ENCODE measurements around the gene PRKN.

PRKN gene

DNA sequence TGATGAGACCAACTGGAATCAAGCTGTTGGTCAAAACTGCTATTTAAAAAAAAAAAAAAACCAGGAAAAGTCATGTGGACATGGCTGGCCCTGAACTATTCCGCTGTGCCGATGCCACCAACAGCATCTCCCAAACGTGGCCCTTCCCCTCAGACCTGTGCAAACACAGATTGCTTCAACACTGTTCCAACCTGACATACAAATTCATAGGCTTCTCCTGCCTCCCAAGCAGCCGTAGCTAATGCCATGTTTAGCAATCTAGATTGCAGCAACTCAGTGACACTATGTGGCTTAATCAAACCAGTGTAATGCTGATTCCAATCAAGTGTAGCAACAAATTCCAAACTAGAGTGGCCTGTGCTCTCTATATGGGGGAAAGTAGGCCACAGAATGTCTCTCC is 16.2 kb downstream of the PRKN start:
- H3K4me3 ChIP-seq (ENCODE audit: low read depth, low read length), result no peak overlapping the region

DNA sequence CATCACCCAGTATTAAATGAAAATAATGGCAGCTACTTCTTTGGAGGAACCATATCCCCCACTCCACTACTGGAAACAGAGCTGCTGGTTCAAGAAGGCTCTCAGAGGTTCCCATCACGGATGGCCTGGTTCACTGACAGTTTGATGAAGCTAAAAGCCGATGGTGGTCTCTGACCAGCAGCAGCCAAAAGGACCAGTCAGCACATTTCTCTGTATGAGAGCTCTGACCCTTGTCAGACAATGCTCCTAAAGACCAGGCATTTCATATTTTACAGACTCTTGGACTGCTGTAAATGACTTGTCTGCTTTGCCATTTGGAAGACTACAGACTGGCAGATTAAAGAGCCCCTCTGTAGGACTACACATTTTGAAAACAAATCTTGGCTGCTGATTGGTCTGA is 16.6 kb downstream of the PRKN start:
- H3K4me3 ChIP-seq (ENCODE audit: low read depth, low read length), result no peak overlapping the region

DNA sequence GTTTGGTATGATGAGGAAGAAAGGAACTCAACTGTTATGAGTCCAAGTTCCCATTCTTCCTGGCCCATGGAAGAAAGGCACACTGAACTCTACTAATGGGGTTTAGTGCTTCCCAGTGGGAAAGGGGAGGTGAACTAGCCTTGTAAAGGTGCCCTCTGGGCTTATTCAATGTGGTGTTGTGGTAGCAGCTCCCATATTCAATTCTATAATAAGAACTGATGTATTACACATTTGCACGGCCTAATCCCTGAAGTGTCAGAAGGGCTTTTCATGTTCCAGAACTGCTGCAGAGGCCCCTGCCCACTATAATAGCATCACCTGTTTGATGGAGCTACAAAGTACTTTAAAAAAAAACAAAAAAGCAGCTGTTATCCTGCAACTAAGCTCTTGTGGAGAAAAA is 17.1 kb downstream of the PRKN start:
- no peak overlapping the region for H3K4me3 ChIP-seq (ENCODE audit: low read depth, low read length)

DNA sequence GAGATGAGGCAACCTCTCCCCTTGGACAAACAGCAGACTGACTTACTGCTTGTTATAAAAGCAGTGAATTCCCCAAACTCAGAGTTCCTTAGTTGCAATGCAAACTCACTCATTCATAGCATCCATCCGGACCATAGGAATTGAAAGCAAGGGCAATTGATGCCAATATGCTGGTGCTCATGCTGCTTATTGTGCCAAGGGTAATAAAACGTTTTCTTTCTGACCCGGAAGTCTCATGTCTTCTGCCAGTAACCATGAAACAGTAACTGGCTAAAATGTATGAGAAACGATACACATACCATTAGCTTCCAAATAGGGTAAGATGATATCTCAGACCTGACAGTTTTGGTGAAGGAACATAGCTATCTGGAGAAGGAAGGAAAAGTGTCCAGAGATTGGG is 18.1 kb downstream of the PRKN start:
- no peak overlapping the region for H3K4me3 ChIP-seq (ENCODE audit: low read depth, low read length)

DNA sequence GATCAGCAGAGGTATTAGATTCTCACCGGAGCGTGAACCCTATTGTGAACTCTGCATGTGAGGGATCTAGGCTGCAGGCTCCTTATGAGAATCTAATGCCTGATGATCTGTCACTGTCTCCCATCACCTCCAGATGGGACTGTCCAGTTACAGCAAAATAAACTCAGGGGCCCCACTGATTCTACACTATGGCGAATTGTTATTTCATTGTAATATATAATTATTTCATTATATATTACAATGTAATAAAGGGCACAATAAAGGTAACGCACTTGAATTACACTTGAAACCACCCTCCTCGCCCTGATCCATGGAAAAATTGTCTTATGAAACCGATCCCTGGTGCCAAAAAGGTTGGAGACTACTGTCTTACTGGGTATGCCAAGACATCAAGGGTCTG is 18.6 kb downstream of the PRKN start:
- H3K4me3 ChIP-seq (ENCODE audit: low read depth, low read length), result no peak overlapping the region

DNA sequence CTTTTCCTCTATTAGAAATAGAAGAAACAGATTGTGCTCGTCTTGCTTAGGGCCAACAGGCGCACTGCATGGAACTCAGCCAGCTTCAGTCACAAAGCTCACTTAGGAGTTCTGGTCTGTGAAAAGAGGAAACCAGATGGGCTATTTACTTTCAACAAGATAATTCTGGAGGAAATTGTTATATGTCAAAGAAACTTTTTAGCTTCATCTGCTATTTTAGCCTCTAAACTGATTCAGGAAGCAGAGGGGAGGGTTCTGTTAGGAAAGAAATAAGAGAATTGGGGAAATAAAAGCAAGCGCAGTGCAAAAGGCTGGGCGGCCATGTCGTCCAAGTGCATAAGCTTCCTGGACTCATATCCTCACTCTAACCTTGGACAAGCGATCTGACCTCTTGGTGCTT is 21.3 kb downstream of the PRKN start:
- no peak overlapping the region for H3K4me3 ChIP-seq (ENCODE audit: low read depth, low read length)

DNA sequence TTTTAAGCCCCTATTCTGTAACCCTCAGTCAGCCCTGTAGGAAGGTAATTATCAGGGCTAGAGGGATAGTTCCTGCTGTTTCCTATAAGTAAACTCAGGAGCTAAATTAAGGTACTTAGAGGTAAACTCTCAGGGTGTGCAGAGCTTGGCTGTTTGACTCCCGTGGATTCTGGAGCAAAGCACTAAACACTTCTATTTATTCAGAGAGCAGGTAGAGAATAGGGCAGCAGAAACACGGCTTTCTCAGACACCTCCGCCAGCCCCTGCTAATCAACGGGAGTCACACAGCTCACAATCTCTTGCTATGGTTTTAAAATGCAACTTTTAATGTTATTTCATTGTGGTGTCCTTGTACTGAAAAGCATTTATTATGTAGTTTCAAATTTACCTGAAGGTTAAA is 21.8 kb downstream of the PRKN start:
- no peak overlapping the region for H3K4me3 ChIP-seq (ENCODE audit: low read depth, low read length)

DNA sequence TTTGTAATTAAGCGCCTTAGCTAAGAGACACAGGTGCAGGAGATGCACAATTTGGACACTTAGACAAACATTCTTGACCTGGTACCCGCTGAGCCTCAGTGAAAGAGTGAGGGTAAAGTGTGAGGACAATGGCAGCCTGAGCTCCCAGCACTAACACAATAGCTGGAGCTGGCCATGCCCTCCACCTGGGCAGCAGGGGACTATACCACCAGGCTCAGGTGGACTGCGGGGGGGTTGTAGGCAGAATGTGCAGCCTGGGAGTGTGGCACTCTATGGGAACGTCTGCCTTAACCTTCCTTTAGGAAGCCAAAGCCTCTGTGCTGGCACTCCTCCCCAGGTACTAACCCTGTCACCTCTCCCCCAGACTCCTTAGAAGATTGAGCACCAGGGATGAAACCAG is 23.6 kb downstream of the PRKN start:
- no peak overlapping the region for H3K4me3 ChIP-seq (ENCODE audit: low read depth, low read length)

DNA sequence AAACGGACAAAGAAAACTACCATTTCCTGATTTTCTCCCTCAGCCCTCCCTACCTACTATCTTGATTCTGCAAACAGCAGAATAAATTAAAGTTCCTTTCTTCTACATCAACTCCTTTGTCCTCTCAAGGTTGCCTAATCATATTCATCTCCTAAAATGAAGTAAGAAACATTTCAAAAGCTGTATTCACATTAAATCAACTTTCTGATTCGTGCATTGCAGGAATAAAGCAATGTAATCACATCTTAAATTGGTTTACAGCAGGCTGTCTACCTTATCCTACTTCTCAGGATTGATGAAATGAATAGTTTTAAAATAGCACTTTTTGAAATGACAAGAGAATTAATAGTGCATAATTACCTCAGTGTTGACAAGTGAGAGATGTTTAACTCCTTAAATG is 25.1 kb downstream of the PRKN start:
- H3K4me3 ChIP-seq (ENCODE audit: low read depth, low read length), result no peak overlapping the region

DNA sequence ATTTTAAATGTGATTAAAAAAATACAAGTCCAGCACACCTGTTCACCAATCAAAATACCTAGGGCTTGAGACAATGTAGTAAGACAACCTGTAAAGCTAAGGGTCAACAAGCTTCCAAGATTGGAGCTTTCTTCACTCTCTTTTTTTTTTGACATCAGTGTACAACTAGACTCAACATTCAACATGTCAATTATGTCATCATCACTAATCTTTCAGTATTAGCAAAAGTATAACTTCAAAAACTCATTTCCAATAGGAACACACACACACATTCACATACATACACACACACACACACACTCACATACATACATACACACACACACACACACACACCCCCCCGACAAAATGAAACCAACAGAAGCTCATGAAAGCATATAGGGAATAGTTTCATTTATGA is 26.0 kb downstream of the PRKN start:
- no peak overlapping the region for H3K4me3 ChIP-seq (ENCODE audit: low read depth, low read length)

DNA sequence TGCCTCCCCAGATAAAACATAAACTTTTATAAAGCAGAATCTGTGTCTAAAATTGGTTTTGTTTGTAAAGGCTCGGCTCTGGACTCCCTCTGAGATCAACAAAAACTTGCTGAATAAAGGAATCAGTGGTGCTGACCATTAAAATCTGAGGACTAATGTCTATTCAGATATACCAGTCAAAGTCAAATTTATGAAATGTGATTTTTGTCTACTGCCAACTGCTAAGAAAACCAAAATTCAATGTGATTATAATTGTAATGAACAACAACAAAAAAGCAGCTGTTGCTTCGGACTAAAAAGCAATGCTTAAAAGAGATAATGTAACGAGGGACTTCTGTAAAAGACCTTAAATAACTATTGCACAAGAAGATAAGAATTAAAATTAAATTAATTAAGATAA is 26.6 kb downstream of the PRKN start:
- no peak overlapping the region for H3K4me3 ChIP-seq (ENCODE audit: low read depth, low read length)

DNA sequence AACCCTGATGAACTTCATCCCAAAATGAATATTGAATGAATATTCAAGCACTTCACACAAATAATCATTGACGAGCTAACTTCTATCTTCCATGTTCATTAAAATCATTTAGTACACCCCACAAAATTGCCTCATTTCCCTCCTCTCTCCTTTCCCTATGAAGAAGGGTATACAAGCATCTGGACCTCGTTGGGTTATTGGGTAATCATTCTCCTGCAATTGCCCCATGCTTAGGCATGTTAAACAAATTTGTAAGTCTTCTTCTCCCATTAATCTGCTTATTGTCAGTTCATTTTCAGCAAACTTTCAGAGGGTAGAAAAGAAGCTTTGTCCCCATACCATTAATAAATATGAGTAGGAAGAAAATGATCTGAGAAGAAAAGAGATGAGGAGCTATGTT is 27.6 kb downstream of the PRKN start:
- no peak overlapping the region for H3K4me3 ChIP-seq (ENCODE audit: low read depth, low read length)

DNA sequence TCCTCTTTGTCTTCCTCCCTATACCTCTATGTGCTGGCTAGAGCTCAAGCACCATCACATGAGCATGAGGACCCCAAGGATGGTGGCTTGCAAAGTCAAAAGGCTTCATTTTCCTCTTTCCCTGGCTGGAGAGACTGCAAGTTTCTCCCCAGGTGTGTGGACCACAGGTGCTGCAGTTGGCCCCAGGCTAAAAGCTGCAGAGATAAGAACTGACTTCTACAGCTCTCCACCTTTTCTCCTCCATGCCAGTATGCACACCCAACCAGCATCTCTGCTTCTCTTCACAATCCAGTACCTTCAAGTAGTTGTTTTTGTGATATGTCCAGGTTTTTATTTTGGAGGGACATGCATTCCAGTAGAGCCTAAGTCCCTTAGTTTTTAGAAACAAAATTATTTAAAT is 29.1 kb downstream of the PRKN start:
- no peak overlapping the region for H3K4me3 ChIP-seq (ENCODE audit: low read depth, low read length)

DNA sequence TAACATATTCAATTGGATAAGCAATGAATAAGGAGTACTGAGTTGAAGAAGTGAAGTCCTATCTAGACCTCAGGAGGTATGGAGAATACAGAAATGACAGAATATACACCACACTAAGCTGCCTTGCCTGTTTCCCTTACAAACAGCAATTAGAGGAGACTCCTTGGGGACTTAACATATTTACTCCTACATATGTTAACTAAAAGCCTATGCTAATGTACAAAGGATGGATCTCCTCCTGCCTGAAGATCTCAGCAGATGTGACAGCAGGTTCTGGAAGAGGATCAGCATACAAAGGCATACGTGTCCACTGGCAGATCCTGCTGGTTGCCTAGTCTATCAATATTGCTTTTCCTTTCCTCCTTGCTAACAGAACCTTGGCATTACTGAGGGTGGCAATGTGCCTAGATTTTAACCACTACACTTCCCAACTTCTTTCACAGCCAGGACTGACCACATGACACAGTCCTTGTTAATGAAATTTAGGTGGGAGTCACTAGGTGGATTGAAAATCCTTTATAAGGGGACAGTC is 29.6 kb downstream of the PRKN start:
- H3K4me3 ChIP-seq (ENCODE audit: low read depth, low read length), result no peak overlapping the region

DNA sequence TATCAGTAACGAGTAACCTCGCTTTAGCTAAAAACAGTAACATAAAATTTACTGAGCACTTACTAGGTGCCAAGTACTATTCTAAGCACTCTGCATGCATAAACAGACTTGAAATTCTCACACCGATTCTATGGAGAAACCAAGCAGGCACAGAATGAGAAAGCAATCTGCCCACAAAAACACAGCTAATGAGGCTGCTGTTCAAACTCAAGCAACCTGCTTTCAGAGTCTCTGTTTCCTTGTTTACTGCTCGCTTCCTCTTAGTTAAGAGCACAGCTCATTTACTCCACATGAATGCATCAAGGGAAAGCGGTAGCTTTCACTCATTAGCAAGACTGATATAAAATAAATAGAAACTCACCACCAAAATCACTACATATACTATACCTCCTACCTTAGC is 37.4 kb downstream of the PRKN start:
- H3K4me3 ChIP-seq (ENCODE audit: low read depth, low read length), result no peak overlapping the region

DNA sequence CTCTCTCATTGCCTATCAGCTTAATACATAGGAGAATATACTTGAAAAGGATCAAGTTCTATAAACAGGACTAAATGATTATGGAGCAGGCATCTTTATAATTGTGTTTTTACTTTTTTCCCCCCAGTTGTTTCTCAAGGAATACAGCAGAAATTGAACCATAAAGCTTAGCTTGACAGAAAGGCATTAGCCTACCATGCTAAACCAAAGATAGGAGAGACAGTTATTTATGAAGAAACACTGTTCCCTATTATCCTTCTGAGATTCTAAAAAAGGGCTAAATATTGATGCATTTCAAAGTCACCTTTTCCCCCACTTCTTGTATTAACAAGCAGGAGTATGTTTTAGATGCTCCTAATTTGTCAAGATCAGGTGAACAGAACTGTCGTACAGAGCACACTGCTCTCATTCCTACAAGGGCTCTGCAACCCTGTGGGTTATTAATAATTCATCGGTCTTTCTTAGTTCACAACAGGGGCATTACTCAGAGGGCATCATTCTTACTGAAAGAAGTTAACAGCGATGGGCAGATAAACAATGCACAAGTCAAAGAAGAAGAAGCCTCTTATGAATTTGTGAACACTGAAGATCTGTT is 38.7 kb downstream of the PRKN start:
- H3K4me3 ChIP-seq (ENCODE audit: low read depth, low read length), result no peak overlapping the region

DNA sequence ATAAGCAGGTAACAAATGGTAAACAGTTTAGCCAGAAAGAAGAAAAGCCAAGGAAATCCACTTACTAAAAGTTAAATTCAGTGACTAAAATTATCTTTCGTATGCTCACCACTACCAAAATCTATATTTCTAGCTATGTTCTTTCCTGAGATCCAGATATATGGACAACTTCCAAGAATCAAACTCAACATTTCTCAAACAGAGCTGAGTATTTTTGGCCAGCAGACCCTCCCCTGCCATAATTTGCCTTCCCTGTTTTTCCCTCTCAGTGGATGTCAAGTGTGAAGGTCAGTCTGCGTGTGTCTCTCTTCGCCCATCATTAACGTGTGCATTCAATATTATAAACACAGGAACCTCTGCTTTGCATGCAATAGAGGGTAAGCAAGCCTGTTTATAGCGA is 42.0 kb downstream of the PRKN start:
- no peak overlapping the region for H3K4me3 ChIP-seq (ENCODE audit: low read depth, low read length)

DNA sequence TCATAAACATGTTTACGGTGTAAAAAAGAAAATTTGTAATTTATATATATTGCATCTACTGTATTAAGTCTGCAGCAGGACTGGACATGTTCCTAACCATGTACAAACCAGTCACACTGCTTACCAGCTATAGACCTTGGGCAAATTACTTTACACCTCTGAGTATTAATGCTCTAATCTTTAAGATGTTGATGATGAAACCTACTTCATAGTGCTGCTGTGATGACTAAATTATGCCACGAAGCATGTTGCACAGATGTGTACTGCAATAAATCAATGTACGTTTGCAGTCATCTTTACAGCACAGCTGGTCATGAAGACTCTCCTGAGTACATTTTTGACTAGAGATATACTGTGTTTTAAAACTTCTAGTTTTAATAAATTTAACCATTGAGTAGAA is 42.6 kb downstream of the PRKN start:
- no peak overlapping the region for H3K4me3 ChIP-seq (ENCODE audit: low read depth, low read length)

DNA sequence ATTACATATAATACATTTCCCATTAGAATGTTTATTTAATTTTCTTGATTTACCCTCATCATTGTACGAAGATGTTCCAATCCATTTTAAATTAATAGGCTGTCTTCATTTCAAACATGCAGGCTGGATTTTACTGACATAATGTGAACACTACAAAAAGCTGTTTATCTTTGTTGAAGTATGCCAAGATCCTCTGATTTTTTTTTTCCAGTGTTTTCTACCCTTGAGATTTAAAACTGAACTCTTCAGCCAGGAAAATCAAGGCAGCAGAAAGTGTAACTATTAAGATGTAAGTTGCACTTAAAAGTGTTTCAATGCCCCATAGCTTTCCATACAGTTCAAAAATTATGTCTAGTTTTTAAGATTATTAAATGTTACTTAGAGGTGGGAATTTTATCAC is 43.5 kb downstream of the PRKN start:
- no peak overlapping the region for H3K4me3 ChIP-seq (ENCODE audit: low read depth, low read length)

DNA sequence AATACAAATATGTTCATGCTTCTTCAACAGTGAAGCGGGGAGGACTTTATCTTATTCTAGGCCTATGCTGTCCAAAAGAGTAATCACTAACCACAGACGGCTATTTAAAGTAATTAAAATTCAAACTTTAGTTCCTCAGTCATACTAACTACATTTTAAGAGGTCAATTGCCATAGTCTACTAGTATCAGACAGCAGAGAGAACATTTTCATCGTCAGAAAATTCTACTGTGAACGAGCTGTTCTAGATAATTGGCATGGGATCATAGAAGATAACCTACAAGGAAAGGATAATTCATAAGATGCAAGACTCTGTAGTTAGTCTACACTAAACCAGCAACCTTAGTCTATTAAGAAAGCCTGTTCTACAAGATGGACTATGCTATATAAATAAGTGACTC is 44.4 kb downstream of the PRKN start:
- no peak overlapping the region for H3K4me3 ChIP-seq (ENCODE audit: low read depth, low read length)

DNA sequence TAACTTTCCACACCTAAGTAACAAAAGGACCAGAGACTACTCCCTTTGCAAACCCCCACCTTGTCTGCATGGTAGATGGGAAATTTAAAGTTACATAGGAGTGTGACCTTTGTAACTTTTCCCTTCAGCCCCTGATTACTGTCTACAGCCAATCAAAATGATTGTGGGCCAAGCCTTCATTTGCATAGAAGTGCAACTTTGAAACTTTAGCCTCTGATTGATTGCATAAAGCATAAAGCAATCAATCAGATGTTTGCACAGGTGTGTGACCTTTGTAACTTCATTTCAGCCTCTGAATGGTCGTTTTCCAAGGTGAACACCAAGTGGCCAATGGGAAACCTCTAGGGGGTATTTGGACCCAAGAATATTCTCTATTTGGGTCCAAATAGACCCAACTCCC is 46.1 kb downstream of the PRKN start:
- no peak overlapping the region for H3K4me3 ChIP-seq (ENCODE audit: low read depth, low read length)

DNA sequence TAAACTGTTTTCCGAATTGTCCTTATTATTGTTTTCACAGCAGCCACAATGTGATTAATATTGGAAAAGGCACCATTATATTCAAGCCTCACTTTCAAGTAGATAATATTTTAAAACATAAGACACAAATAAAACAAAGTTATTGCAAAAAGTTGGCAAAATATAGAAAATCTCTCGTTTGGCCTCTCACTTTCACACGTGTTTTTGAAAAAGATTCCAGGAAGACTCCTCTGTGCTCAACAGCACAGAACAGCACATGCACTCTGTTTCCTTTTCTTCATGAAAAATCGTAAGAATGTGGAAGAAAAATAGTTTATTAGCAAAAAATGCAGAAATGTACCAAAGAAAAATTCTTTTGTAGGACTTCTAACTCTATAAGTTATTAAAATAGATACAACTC is 46.7 kb downstream of the PRKN start:
- H3K4me3 ChIP-seq (ENCODE audit: low read depth, low read length), result no peak overlapping the region

DNA sequence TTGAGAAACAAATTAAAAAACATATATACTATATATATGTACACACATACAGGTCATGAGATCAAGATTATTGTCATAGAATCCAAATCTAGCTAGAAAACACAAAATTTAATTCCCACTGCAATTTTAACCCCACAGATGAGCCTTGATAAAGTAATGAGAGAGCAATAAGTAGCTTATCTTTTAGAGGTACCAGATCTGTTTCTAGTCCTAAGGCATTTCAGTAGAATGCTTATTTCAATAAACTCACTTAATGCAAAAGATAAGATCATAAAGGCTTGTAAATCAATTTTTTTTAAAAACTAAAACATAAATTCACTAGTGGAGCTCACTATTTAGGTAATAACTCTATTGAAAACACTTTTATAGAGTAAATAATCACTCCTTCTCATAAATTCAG is 47.2 kb downstream of the PRKN start:
- no peak overlapping the region for H3K4me3 ChIP-seq (ENCODE audit: low read depth, low read length)

DNA sequence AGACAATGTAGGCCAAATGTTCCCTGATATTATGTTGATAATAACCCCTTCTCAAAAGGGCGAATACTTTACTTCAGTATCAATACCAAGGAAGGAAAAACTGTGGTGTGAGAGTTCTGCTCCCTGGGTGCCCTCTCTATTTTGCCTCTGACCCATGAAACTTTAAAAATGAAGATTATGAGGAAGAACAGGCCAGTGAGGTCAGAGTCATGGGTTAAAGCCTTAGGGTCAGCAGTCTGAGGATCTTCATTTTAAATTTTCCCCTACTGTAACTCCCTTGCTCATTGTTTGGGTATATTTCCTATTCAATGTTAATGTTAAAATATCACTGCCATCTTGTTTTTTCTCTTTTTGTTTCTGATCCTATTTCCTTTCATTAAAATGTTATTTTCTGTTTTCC is 47.9 kb downstream of the PRKN start:
- no peak overlapping the region for H3K4me3 ChIP-seq (ENCODE audit: low read depth, low read length)
